Stimulated activated CD4-positive, alpha-beta T cell treated with anti-CD3 and anti-CD28 coated beads, TNF-alpha, amount 100 ng/mL, for 1 hour (primary cell): ENCODE measurements around the gene RNU2-63P.
A peak's percentile ranks its signal among the peaks of the same experiment; 100 is the strongest.
"Not testable (repeated sequence)": the region's sequence is repeated elsewhere in the genome, so short reads cannot be mapped to it uniquely, and the experiment has no call there.

Experiments used
- DNase-seq, 3 donors: peaks; one replicate each; pipeline ENCODE4 v3.0.0-alpha.2; 2020; ENCODE audit warnings: low read depth in 3 of 3, low spot score in 1 of 3

RNU2-63P gene

GRCh38 chr2:88016086-88016959 is at the start of gene RNU2-63P:
Gene RNU2-63P (minus strand): TSS chr2:88016547.
- peak; percentile 36 to 69 (median 59) for DNase-seq

- DNase-seq, result no peak
Measured at GRCh38 chr2:88061295-88061694, 44.9 kb upstream of the RNU2-63P start.

- no peak for DNase-seq
Measured at GRCh38 chr2:88060907-88061275, 44.5 kb upstream of the RNU2-63P start.

DNA sequence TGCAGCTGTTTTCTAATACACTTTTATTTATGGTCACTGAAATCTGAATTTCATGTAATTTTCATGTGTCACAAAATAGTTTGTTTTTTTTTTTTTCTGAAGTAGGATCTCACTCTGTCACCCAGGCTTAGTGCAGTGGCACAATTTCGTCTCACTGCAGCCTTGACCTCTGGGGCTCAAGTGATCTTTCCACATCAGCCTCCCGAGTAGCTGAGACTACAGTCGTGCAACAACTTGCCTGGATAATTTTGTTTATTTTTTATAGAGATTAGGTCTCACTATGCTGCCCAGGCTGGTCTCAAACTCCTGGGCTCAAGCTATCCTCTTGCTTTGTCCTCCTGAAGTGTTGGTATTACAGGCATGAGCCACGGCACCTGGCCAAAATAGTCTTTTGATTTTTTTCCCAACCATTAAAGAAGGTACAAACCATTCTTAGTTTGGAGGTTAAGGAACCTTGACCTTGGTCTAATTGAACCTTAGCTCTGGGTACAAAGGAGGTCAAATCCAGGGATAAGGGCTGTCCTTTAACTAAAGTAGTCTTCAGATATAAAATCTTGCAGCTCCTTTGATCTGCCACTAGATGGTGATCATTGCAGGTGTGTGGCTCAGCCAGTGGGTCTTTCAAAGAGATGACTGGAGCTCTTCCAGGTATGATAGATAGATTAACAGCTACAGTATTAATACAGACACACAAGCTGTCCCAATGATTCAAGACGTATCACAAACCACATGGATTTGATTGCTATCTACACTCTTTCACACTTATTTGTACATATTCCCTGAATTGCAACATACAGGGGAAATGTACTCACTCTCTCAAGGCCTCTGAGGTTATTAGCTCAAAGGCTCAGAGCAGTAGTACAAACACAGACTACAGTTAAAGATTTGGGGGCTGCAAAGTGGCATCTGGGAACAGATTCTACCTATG is 43.9 kb upstream of the RNU2-63P start:
- peak in 1 of 3 donors; percentile 5 for DNase-seq

GRCh38 chr2:88058191-88058590 is 41.8 kb upstream of the RNU2-63P start:
- DNase-seq, result no peak

GRCh38 chr2:88057437-88057844 is 41.1 kb upstream of the RNU2-63P start:
- DNase-seq, result no peak

- DNase-seq, result peak; percentile 82 to 89 (median 88)
Measured at GRCh38 chr2:88055371-88056128, 39.2 kb upstream of the RNU2-63P start, which contains the start of gene KRCC1. Gene KRCC1 (minus strand): TSS chr2:88055783. CDS start chr2:88028563, 27,220 bp downstream.

GRCh38 chr2:88054782-88055370 is 38.5 kb upstream of the RNU2-63P start:
- DNase-seq, result no peak

GRCh38 chr2:88053934-88054781 is 37.8 kb upstream of the RNU2-63P start:
- DNase-seq, result no peak

DNA sequence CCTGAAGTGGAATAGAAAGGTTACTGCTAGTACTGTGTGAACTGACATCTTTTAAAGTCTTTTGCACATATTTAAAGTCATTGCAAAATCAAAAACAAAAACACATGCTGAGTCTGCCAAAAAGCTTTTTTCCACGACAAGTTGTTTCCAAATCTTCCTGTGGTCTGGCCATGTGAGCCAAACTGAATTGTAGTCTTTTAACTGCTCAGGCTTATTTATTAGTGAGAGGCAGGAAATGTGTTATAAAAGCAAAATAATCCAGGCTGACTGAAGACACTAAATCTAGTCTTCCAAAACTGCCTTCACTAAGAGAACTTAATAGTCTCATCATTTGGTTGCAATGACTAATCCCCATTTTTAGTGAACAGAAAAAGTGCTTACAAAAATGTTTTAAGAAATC is 36.9 kb upstream of the RNU2-63P start:
- DNase-seq, result no peak

GRCh38 chr2:88051792-88052191 is 35.4 kb upstream of the RNU2-63P start:
- no peak for DNase-seq

GRCh38 chr2:88049622-88050021 is 33.3 kb upstream of the RNU2-63P start:
- DNase-seq, result no peak

GRCh38 chr2:88048541-88048940 is 32.2 kb upstream of the RNU2-63P start:
- no peak for DNase-seq

DNA sequence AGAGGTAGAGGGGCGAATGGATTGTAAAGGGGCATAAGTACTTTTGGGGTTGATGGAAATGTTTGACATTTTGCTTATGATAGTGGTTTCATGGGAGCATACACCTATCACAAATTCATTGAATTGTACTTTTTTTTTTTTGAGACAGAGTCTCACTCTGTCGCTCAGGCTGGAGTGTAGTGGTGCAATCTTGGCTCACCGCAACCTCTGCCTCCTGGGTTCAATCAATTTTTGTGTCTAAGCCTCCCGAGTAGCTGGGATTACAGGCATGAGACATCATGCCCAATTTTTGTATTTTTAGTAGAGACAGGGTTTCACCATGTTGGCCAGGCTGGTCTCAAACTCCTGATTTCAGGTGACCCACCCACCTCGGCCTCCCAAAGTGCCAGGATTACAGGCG is 29.2 kb upstream of the RNU2-63P start:
- not testable (repeated sequence) for DNase-seq

GRCh38 chr2:88042476-88042875 is 26.1 kb upstream of the RNU2-63P start:
- no peak for DNase-seq

DNA sequence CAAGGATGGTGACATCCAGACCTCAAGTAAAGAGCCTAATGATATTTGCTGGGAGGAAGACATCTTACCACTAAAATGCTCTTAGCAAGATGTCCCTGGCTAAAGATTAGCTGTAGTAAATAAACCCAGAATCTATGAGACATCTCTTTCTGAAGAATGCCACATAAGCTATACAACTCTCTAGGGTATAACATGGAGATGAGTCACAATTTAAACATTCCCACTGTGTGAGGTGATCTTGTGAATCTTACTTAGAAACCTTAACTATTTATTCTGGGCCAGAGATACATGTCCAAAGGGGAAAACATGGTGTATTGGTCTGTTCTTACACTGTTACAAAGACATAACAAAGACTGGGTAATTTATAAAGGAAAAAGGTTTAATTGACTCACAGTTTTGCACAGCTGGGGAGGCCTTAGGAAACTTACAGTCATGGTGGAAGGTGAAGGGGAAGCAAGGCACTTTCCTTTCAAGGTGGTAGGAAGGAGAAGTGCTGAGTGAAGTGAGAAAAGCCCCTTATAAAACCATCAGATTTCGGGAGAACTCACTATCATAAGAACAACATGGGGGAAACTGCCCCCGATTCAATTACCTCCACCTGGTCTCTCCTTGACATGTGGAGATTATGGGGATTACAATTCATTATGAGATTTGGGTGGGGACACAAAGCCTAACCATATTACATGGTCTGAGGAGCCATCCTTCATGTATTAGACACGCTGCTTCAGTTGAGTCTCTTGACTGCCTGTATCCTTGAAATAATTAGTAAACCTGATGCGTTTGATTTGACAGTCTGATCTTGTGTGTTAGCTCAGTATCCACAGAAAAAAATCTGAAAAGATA is 22.1 kb upstream of the RNU2-63P start:
- no peak for DNase-seq

DNA sequence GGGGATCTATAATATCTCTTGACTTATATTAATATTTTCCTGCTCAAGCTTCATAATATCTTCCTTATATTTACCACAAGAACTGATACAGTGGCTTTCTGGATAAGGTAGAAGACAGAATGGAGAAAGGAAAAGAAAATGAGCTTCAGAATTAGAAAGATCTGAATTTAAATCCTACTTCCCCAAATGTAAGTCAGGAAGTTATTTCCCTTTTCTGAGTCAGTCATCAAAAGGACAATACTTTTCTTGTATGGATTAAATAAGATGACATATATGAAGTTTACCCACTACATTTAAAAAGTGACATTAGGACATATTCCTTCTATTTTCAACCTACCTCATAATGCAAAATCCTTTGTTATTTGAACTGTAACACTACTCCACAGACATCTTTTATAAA is 20.3 kb upstream of the RNU2-63P start:
- no peak for DNase-seq

- no peak for DNase-seq
Measured at GRCh38 chr2:88036182-88036581, 19.8 kb upstream of the RNU2-63P start.
